GM19240 (cell line): ENCODE results near the gene NFIB.

ENCODE experiments used
- DNase-seq: peaks from one replicate; pipeline ENCODE4 v3.0.0; 2011; ENCODE audit warnings: low spot score; ENCODE audit not compliant: insufficient read length

The NFIB gene

GRCh38 chr9:14158136-14158813 lies 155.7 kb downstream of the NFIB start:
- DNase-seq = no peak

- no peak for DNase-seq
Measured at GRCh38 chr9:14157191-14157590, 156.8 kb downstream of the NFIB start.

DNA sequence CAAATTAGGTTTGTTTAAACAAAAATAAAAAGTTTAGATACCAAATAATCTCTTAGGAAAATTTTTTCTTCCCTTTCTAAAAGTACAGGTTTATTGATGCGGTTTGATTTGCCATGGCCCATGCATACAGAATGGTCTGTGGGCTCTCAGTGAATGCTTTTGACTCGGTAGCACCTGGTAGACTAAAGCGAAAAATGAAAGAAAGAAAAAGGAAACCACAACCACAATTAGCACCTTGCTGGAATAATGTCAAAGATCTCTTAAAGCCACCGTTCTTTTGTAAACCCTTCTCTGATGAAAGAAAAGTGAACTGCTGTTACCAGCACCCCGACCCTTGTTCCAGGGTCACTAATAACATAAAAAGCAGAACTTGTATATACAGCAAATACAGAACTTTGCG lies 157.9 kb downstream of the NFIB start:
- peak; percentile 9 for DNase-seq

DNA sequence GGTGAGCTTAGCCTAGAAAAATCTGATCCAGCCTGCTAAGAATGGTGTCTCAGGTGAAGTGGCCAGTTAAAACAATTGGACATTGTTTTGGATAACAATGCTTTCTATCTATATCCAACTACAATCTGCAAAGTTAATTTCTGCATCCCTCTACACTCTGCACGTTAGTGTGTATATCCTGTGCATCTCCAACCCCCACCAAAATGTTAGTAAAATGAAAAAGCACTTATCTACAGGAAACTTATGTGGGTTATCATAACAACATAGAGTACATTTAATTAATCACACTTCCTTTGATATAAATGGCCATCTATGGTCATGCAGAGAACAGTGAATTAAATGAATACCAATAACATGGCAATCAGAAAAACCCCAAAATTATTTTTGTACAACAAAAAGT lies 158.7 kb downstream of the NFIB start:
- DNase-seq = no peak

DNA sequence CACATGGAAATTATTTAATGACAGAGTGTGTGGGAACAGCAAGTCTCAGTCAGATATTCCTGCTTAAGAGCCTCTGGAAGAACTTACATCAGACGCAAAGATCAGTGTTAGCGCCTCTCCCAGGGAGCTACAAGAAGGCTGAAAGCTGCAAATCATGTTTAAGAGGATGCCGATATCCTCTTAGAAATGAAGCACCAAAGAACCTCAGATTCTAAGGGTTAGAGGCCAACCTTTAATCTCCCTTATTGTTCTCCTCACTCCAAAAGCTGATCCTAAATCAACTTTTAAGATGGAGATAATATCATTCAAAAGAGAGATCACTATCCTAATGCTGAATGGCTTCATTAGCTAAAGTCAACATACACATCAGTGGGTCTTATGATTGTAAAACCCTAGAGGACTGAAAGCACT lies 160.6 kb downstream of the NFIB start:
- no peak for DNase-seq

GRCh38 chr9:14151451-14151850 lies 162.5 kb downstream of the NFIB start:
- no peak for DNase-seq

DNA sequence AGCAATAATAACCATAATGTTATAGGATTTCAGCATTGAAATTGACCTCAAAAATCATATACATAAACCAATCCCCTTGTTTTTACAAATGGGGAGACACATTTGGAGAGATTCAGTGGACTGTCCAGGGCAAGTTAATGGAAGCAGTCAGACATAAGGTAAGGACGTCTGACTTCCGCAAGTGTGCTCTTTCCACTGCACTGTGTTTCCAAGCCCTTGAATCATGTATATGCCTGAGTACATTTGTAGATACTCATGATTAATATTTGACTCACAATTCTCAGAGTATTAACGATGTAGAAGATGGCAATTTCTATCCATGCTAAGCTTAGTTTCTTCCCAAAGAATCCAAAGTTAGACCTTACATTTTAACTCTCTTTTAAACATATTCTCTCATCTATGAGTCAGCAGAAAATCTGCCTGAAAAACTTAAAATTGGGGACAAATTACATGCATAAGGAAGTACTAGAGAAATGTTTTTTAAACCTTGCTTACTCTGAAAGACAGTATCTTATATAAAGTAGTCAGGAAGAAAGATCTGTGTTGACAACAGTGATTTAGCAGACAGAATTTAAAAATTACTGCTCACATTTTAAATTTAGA lies 165.3 kb downstream of the NFIB start:
- DNase-seq = no peak

GRCh38 chr9:14147738-14148137 lies 166.2 kb downstream of the NFIB start:
- DNase-seq = no peak

- DNase-seq = no peak
Measured at GRCh38 chr9:14146201-14146874, 167.6 kb downstream of the NFIB start.

DNA sequence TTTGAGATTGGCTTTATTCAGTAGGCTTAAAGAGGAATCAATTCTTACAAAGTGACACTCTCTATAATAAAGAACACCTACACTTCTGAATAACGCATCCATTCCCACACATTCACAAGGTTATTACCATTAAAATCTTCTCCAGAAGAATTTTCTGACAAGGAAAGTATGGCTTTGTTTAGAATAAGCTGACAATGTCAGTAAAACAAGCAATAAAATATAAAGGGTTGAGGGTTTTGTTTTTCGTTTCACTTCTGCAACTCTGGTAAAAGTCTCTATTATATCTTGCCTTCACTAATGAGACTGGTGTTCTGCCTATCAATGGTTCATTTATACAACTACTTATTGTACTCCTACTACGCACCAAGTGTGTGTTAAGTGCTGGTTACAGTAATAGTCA lies 169.7 kb downstream of the NFIB start:
- no peak for DNase-seq

DNA sequence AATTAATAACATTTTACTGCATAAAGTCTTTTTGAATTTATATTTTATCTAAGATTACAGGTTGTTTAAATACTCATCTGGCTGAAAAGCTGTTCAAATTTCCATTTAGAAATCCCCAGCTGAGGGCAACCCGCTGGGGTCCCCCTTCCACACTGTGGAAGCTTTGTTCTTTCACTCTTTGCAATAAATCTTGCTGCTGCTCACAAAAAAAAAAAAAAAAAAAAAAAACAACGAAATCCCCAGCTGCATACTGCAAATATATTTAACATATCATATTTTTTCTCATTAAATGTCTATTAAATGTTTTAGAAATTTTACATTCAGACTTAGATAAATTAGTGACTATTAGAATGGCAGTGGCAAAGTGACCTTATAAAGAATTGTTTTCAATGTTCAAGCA lies 172.2 kb downstream of the NFIB start:
- DNase-seq = no peak

DNA sequence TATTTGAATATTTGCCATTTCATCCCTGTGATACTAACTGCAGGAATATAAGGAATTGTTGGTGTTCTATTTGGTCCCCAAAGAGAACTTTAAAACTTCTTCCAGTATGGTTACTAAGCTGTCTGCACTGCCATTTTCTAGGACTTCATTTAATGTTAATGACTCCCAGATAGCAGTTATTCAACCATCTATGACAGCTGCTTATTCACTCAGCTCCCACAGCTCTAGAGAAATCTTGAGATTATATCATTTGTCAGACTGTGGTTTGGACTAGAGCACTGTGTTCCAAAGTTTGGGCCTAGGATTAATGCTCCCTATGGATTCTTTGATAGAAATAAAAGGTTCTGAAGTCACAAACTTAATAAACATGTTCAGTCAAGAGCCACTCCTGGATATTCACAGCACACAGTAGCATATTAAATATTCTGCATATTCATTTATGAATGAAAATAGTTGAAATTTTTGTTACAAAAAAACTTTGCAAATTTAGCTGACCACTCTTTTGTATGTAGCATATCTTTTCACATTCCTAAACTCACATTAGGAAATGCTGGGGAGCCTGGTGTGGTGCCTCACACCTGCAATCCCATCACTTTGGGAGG lies 173.7 kb downstream of the NFIB start:
- no peak for DNase-seq

GRCh38 chr9:14139287-14139686 lies 174.7 kb downstream of the NFIB start:
- no peak for DNase-seq

DNA sequence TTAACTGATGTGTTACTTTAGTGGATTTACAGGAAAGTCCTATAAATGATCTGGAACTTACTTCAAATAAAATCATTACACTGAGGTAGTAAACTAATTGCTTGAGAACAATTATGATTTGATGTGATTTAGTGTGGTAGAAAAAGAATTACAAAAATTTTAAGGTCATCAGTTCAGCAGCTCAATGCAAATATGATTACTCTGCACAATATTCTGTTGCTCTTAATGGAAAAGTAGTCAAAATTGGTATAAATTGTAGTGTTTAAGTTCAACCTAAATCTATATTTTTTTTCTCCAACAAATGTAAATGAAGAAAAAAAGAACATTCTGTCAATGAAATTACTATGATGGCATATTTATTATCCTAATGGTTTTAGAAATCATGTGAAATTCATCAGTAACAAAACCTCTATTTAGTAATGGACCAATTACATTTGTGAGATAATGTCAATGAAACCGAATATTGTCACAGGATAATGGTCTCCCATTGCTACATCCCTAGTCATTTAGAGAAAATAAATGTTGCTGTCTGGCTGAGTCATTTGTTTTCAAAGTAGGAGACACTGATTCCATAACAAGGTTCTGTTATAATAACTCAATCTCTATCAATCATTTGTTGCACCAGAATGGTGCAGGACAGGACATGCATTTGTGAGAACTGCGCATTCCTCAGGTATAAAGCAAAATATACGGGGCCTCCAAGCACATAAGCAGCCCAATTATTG lies 177.1 kb downstream of the NFIB start:
- no peak for DNase-seq

DNA sequence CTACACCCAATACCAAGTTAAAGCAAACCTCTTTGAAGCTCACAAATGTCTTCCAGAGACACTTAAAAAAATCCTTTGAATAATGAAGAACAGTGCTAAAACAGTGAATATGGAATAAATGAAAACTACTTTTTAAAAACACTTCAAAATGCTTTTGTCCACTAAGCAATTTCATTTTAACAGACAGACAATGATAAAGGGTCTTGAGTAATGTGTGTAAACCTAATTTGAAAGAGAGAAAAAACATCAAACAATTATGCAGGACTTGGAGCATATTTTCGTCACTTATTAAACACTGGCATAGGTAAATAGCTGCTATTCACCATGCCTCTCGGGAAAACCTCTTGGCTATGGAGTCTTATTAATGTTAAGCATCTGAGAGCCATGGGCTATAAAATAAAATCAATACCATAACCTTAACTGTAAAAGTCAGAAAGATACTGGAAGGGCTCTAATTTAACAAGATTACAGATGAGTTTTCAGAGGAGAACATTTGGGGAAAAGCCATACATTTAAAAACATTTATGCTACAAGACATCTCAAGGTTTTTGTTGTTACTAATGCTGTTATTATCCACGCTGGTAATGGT lies 177.8 kb downstream of the NFIB start:
- DNase-seq = no peak

DNA sequence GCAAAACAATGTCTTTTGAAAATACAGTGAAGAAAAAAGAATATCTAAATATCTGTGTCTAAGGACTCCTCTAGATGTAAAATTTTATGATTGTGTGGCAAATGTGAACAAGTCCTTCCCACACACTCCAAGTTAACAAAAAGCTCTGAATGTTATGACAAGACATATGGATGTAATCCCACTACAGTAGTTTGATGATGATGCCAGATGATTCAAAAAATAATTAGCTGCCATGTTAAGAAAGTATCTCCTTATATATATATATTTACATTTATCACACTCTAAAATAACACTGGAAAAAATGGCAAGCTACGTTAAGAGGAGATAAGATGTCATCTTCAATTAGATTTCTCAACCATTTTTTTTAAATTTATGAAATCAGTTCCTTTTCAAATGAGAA lies 178.5 kb downstream of the NFIB start:
- no peak for DNase-seq

- no peak for DNase-seq
Measured at GRCh38 chr9:14133394-14133793, 180.5 kb downstream of the NFIB start.

- no peak for DNase-seq
Measured at GRCh38 chr9:14132775-14133174, 181.2 kb downstream of the NFIB start.

DNA sequence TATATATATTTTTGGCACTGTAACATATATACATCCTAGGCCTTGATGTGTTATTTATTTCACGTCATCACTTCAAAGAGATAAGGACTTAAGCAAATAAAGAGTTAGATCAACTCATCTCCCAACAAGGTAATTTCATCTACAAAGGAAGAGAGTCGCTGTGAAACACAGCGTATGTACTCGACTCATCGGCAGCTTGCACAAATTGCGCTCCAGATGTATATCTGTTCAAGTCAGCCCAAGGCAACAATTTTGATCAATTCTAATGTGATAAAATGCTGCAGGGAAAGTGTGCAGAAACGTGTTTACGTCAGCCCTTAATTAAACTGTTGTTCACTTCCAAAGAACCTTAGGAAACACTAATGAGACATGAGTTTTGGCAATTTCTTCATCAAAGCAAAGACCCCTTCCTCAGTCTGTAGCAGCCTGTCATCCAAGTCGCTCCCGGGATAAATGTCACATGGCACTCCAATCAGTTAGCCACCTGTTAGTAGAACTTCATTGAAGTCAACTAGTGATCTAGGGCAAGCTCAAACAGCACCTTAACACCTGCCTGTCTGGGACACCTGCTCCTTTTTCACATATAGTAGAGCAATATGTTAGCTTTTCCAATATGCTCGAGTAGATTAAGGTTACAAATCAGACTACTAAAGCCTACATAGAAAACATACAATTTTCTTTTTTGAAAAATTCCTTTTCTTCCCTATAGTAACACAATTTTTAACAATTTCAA lies 182.4 kb downstream of the NFIB start:
- DNase-seq = no peak

- DNase-seq = no peak
Measured at GRCh38 chr9:14127656-14128055, 186.3 kb downstream of the NFIB start.
